GM12892 (cell line): ENCODE results near the gene SERTAD1.

Experiments
- POLR2A ChIP-seq: IDR thresholded peaks from 2 replicates; pipeline ENCODE4 v1.6.1; 2011; ENCODE audit warnings: low read depth, low read length, control low read depth
- POLR2AphosphoS5 ChIP-seq: IDR thresholded peaks from 2 replicates; pipeline ENCODE4 v1.6.1; 2011; ENCODE audit warnings: low read depth, low read length, control low read depth
- TAF1 ChIP-seq: IDR thresholded peaks from 2 replicates; pipeline ENCODE4 v1.6.1; 2011; ENCODE audit warnings: low read depth, mild to moderate bottlenecking, control low read depth, low read length, borderline replicate concordance

DNA sequence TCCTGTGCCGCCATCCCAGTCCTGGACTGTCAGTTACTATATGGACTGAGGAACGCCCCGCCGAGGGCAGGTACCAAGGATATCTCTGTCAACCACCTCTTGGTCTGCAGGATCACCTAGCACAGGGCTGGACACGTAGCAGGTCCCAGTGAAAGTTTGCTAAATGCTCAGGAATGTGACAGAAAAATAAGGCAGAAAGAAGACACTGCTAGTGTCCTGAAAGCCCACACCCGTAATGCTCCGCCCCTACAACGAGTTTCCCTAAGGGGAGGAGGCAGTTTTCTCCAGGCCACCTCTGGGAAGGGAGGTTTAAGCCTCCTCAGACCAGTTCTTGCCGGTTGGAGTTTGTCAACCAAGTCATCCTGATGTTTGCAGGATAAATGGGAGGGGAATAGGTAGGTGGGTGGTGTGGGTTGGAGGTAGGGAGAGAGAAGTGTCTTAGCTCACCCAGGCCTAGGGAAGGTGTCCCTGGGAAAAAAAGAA lies 20.0 kb upstream of the SERTAD1 start:
- TF ChIP-seq POLR2AphosphoS5 (no peak), TAF1 (no peak), POLR2A (no peak)
